ENCODE results near the gene PTPN21.

Gene PTPN21

DNA sequence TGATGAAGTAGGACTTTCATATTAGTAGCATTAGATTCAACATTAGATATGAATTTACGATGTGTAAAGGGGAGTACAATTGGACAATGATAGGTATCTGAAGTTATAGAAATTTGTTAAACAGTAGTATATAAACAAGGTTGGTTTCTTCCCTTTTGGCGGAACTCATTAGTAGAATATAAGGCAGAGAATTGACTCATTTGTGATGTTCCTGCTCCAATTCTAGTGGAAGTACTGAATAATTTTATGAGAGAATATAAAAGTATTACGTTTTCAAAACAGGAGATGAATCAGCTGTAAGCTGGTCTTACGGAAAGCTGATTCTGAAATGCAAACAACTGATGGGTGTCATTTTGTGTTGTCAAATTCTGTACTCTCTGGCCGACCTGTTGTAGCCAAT, 21.4 kb upstream of the PTPN21 start:
- H3K27me3 ChIP-seq = no peaks in the 10 kb centered on the region
- DNase-seq = no peak
- TF ChIP-seq, protein P1, sequence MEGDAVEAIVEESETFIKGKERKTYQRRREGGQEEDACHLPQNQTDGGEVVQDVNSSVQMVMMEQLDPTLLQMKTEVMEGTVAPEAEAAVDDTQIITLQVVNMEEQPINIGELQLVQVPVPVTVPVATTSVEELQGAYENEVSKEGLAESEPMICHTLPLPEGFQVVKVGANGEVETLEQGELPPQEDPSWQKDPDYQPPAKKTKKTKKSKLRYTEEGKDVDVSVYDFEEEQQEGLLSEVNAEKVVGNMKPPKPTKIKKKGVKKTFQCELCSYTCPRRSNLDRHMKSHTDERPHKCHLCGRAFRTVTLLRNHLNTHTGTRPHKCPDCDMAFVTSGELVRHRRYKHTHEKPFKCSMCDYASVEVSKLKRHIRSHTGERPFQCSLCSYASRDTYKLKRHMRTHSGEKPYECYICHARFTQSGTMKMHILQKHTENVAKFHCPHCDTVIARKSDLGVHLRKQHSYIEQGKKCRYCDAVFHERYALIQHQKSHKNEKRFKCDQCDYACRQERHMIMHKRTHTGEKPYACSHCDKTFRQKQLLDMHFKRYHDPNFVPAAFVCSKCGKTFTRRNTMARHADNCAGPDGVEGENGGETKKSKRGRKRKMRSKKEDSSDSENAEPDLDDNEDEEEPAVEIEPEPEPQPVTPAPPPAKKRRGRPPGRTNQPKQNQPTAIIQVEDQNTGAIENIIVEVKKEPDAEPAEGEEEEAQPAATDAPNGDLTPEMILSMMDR (IDR thresholded peaks at IDR 0.05; ENCODE audit: low read depth, low read length) = no peak
- no peaks in the 10 kb centered on the region for H3K9me3 ChIP-seq
- no peaks in the 10 kb centered on the region for H3K4me1 ChIP-seq
- H3K36me3 ChIP-seq = peaks cover 96% of the 10 kb centered on the region
- no peak overlapping the region for H3K4me3 ChIP-seq (ENCODE audit: low read depth, low read length)

DNA sequence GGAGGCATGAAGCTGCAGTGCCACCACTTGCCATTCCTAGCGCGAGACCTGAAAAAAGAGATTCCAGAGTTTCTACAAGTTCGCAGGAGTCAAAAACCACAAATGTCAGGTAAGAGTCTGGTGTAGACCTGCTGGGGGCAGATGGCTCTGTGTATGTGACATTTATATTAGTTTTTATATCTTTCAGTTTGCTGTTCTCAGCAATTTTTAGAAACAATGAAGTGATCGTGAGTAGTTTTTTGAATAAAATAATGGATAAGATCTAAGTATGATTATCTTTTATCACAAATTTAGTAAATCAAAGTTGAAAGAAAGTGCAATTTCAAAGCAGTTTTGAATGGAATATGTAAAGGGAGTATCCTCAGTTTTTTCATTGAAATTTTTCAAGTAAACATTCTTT, 17.3 kb upstream of the PTPN21 start:
- Histone ChIP-seq H3K36me3 (peaks cover 90% of the 10 kb centered on the region), H3K4me1 (no peaks in the 10 kb centered on the region), H3K4me3 (ENCODE audit: low read depth, low read length) (no peak overlapping the region), H3K9me3 (no peaks in the 10 kb centered on the region), H3K27me3 (no peaks in the 10 kb centered on the region)
- DNase-seq = no peak
- TF ChIP-seq, protein P1 (IDR thresholded peaks at IDR 0.05; ENCODE audit: low read depth, low read length) = no peak

DNA sequence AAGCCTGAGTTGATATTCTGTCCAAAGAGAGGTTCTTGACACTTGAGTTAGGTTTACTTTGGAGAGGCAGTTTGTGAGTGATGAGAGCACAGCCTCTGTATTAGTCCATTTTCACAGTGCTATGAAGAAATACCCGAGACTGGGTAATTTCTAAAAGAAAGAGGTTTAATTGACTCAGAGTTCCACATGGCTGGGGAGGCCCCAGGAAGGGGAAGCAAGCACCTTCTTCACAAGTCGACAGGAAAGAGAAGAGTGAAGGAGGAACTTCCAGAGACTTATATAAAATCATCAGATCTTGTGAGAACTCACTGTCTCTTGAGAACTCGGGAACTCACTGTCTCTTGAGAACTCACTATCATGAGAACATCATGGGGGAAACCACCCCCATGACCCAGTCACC, 13.4 kb upstream of the PTPN21 start:
- TF ChIP-seq, protein P1 (IDR thresholded peaks at IDR 0.05; ENCODE audit: low read depth, low read length) = no peak
- no peak overlapping the region for H3K4me3 ChIP-seq (ENCODE audit: low read depth, low read length)
- no peaks in the 10 kb centered on the region for H3K9me3 ChIP-seq
- no peaks in the 10 kb centered on the region for H3K27me3 ChIP-seq
- no peaks in the 10 kb centered on the region for H3K4me1 ChIP-seq
- DNase-seq = no peak
- H3K36me3 ChIP-seq = peaks cover 51% of the 10 kb centered on the region

DNA sequence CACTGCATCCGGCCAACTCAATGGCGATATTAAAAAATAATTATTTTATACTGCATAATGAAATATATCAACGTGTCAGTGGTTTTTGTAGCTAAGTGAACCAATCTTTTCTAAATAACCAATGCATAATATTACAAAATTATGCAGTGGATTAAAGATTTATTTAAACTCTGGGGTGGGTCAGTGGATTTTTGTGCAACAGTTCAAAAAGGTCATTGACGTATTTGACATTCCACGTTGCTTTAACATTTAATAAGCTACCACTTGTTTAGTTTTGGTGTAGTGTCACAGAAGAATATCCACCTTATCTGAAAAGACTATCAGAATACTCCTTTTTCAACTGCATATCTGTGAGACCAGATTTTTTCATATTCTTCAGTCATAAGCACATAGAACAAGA, 10.6 kb upstream of the PTPN21 start:
- H3K4me1 ChIP-seq = no peaks in the 10 kb centered on the region
- DNase-seq = no peak
- H3K4me3 ChIP-seq (ENCODE audit: low read depth, low read length) = no peak overlapping the region
- no peaks in the 10 kb centered on the region for H3K9me3 ChIP-seq
- no peaks in the 10 kb centered on the region for H3K27me3 ChIP-seq
- TF ChIP-seq, protein P1 (IDR thresholded peaks at IDR 0.05; ENCODE audit: low read depth, low read length) = no peak
- H3K36me3 ChIP-seq = peaks cover 28% of the 10 kb centered on the region

DNA sequence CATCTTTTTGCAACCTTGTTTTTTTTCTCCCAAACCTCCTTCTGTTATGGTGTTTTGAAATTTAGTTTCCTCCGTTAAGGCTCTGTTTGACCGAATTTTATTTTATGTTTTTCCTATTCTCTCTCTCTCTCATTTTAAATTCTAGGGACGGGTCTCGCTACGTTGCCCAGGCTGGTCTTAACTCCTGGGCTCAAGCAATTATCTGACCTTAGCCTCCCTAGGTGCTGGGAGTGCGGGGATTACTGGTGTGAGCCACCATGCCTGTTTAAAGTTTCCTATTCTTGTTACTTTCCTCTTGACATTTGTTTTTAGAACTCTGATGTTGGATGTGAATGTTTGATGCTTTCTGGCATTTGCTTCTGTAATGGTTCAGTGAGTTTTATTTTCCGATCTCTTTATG, 9.0 kb upstream of the PTPN21 start:
- no peak for DNase-seq
- no peaks in the 10 kb centered on the region for H3K4me1 ChIP-seq
- H3K4me3 ChIP-seq (ENCODE audit: low read depth, low read length) = peak overlapping the region; percentile 78
- no peaks in the 10 kb centered on the region for H3K9me3 ChIP-seq
- no peaks in the 10 kb centered on the region for H3K27me3 ChIP-seq
- TF ChIP-seq, protein P1 (IDR thresholded peaks at IDR 0.05; ENCODE audit: low read depth, low read length) = no peak
- peaks cover 14% of the 10 kb centered on the region for H3K36me3 ChIP-seq

DNA sequence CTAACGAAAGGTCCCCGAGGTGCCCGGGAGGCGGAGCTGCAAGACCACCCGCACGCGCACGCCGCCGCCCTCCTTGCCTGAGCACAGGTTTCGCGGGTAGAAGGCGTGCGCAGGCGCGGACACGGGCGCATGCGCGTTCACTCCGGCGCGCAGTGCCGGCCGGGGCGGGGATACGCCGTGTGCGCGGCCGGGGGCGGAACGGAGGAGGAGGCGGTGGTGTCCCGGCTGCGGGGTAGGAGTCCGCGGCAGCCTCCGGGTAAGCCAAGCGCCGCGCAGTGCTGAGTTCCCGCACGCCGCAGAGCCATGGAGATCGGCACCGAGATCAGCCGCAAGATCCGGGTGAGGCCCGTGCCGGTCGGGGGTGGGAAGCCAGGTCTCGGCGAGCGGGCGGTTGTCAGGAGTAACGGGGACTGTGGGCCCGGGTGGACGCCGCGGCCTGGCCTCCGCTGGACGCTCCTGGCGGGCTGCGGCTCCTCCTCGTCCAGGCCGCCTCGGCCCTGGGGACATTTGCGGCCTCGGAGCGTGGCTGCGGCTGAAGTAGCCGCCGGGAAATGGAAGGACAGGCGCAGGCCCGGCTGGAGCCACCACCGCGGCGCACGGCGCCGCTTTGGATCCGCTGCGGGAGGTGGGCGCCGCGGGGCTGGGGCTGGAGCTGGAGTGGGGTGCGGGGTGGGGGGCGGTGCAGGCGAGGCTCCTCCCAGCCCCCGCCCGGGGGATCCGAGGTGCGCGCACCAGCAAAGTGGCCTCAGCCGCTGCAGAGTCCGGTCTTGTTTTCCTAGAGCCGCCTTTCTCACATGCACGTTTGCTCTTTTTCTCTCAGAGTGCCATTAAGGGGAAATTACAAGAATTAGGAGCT, 8.3 kb upstream of the PTPN21 start, which contains the start of gene ZC3H14:
ZC3H14 (plus strand) TSS at position 207 of the 856 bp plus-strand sequence; CDS start at position 304, 97 bp downstream.
- TF ChIP-seq, protein P1 (IDR thresholded peaks at IDR 0.05; ENCODE audit: low read depth, low read length) = peak; percentile 15; the same call in 1 of the 2 replicates
- Histone ChIP-seq H3K9me3 (no peaks in the 10 kb centered on the region), H3K4me1 (no peaks in the 10 kb centered on the region), H3K4me3 (ENCODE audit: low read depth, low read length) (peak within 1 kb of the TSS; percentile 78), H3K27me3 (no peaks in the 10 kb centered on the region), H3K36me3 (peaks cover 6% of the 10 kb centered on the region)
- peak; percentile 94 for DNase-seq

All from BE2C (cell line).